ENCODE results near the gene FAM25G.
"Not testable (repeated sequence)": the region's sequence is repeated elsewhere in the genome, so short reads cannot be mapped to it uniquely, and the experiment has no call there.

The FAM25G gene

GRCh38 chr10:47491600-47491999 is at the start of gene FAM25G:
Gene FAM25G (minus strand): TSS chr10:47491700. CDS start chr10:47491674, 26 bp downstream.
- DNase-seq (ENCODE audit: low read depth); H3K4me3 ChIP-seq (ENCODE audit: low read length): not testable (repeated sequence)

DNA sequence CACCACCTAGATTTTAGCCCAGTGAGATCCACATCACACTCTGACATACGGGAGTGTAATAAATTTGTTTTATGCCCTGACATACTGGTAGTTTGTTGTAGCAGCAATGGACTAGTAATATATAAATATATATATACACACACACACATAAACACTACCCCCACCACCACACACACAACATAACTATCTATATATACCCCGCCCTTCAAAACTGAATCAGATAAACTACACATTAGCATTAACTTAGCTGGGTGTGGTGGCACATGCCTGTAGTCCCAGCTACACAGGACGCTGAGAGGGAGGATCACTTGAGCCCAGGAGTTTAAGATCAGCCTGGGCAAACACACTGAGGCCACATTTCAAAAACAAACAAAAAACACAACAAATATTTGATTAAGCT is 44.9 kb upstream of the FAM25G start:
- H3K4me3 ChIP-seq (ENCODE audit: low read length); DNase-seq (ENCODE audit: low read depth): not testable (repeated sequence)

DNA sequence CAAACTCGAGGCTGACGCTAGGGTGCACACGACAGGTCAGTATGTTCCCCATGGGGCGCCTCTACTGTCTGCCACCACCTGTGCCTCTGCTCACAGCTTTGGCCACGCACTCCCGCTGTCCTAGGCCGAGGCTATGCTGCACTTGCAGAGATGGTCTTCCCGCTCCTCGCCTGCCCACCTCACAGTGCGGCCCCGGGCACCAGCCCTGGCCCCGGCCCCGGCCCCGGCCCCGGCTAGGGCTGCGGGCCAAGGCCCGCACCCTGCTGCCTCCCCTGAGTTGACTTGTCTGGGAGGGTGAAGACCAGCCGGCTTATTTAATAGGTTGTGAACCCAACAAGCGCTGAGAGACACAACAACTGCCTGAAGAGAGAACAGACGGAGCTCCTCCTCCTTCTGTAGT is 32.0 kb upstream of the FAM25G start, which contains the start of gene AGAP9:
TSS of gene AGAP9 (minus strand) at position 164 of the 400 bp plus-strand sequence. CDS start at position 52, 112 bp downstream.
- not testable (repeated sequence) for DNase-seq (ENCODE audit: low read depth); H3K4me3 ChIP-seq (ENCODE audit: low read length)

DNA sequence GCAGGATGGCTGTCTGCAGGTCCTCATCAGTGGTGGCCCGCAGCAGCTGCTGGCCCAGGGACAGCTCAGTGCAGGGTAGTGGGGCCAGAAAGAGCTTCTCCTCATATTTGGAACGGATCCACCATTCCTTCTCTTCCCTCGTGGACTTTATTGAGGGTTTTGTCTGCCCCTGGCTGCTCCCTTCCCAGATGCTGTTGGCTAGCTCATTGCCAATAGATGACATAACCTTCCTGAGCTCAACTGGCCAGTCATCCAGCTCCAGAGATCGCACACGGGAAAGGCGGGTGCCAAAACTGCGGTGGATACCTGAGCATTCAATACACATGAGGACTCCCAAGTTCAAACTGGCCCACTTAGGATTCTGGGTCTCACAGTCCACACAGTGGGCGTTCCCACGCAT is 10.8 kb upstream of the FAM25G start:
- DNase-seq (ENCODE audit: low read depth); H3K4me3 ChIP-seq (ENCODE audit: low read length): not testable (repeated sequence)

DNA sequence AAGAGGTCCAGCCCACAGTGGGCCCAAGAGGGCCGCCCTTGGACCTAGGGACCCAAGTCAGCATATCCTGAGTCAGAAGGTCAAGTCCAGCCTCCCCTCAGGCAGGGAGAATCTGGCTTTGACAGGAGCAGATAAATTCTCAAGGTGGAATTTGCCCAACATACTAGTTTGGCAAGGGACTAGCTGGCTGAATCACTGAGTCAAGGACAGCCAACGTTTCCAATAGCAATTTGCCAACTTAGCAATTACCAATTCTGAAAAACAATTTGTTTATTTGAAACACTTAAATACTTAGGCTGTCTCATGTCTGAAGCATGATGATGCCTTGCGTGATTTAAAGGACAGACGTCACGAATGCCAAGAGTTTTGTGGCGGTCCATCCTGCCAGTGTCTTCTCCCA is 2.7 kb upstream of the FAM25G start:
- not testable (repeated sequence) for H3K4me3 ChIP-seq (ENCODE audit: low read length); DNase-seq (ENCODE audit: low read depth)

DNA sequence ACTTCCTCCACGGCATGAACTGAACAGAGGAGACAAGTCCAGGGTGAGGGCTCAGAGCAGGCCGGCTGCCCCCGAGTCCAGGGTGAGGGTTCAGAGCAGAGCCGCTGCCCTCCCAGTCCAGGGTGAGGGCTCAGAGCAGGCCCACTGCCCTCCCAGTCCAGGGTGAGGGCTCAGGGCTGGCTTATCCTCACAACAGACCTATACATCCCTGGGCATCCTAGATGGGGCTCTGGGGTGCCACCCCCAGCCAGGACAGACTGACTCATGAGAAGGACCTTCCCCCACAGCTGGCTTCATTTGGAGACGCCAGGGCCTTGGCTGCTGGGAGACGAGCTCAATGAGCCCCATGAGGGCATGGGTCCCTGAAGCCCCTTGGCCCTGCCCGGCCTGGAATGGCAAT is 1.9 kb downstream of the FAM25G start:
- DNase-seq (ENCODE audit: low read depth), result not testable (repeated sequence)

GRCh38 chr10:47485943-47486342 is 5.6 kb downstream of the FAM25G start:
- peak; percentile 24 for DNase-seq (ENCODE audit: low read depth)
- H3K4me3 ChIP-seq (ENCODE audit: low read length), result not testable (repeated sequence)

More for the DNA sequence above, 1.9 kb downstream of the FAM25G start:
- H3K4me3 ChIP-seq (ENCODE audit: low read length), result not testable (repeated sequence)

DNA sequence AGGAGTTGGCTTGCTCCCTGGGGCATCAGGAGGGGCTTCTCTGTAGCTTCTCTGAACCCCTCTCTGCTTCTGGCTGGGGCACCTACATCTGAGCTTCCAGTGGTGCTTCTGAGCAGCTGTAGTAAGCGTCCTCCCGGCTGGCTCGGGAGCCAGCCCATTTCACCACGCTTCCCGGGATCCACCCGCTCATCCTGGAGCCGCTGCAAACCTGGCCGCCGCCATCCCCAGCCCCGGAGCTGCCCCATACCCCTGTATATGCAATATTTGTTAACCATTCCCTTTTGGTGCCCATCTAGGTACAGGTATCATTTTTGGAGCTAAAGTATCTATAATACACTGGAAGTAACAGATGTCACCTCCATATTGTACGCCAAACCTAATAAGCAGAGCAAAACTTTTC is 6.7 kb downstream of the FAM25G start:
- DNase-seq (ENCODE audit: low read depth); H3K4me3 ChIP-seq (ENCODE audit: low read length): not testable (repeated sequence)

GRCh38 chr10:47483923-47484322 is 7.6 kb downstream of the FAM25G start, which contains the start of gene ANXA8:
Gene ANXA8 (minus strand): TSS chr10:47484115. CDS start chr10:47483933, 182 bp downstream.
- peak within 1 kb of the TSS; percentile 52 for H3K4me3 ChIP-seq (ENCODE audit: low read length)
- peak; percentile 93 for DNase-seq (ENCODE audit: low read depth)

- not testable (repeated sequence) for H3K4me3 ChIP-seq (ENCODE audit: low read length); DNase-seq (ENCODE audit: low read depth)
Measured at GRCh38 chr10:47482367-47482766, 9.1 kb downstream of the FAM25G start.

- peak overlapping the region; percentile 33 for H3K4me3 ChIP-seq (ENCODE audit: low read length)
- peak; percentile 61 for DNase-seq (ENCODE audit: low read depth)
Measured at GRCh38 chr10:47481768-47482181, 9.7 kb downstream of the FAM25G start.

DNA sequence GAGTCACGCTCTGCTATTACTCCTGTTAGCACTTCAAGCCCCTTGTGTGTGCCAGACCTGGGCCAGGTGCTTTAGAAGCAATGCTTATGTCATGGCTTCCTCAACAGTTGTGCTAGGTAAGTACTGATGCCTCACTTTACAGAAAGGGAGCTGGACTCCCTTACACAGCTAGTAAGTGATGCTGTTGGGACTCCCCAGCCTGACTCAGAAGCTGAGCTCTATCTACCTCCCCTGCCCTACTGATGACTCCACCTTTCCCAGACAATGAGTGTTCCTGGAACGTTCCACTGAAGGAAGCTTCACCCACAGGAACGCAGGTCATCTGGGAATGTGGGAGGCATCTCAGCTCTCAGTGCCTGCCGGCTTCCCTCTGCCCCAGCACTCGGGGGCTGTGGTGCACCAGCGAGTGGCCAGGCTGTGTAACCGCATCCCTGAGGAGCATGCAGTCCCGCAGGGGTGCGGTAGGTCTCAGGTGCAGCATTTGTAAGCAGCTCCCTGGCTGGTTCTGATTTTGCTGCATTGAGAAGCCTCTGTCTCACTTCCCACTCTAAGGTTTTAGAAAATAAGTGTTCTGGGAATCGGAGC is 10.2 kb downstream of the FAM25G start:
- H3K4me3 ChIP-seq (ENCODE audit: low read length), result peak overlapping the region; percentile 31
- DNase-seq (ENCODE audit: low read depth), result peak; percentile 75

GRCh38 chr10:47480133-47480532 is 11.4 kb downstream of the FAM25G start:
- not testable (repeated sequence) for DNase-seq (ENCODE audit: low read depth)

GRCh38 chr10:47478114-47478513 is 13.4 kb downstream of the FAM25G start:
- not testable (repeated sequence) for H3K4me3 ChIP-seq (ENCODE audit: low read length); DNase-seq (ENCODE audit: low read depth)

More at GRCh38 chr10:47480133-47480532, 11.4 kb downstream of the FAM25G start:
- not testable (repeated sequence) for H3K4me3 ChIP-seq (ENCODE audit: low read length)

DNA sequence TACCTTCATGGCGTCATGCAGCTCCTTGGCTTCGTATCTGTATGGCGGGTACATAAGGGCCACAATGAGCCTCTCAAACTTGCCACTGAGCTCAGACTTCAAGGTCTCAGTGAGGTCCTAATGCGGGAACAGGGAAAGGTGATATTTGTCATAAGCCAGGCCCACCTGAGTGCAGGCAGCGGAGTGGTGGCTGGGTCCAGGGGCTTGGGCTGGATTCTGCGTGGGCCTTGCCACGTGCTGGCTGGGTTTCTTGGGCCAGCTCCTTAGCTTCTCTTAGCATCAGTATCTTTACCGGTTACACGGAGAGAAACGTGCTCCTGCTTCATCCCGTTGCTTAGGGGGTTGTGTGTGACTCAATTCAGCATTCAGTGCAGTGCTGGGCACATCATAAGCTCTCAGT is 14.4 kb downstream of the FAM25G start:
- H3K4me3 ChIP-seq (ENCODE audit: low read length); DNase-seq (ENCODE audit: low read depth): not testable (repeated sequence)

DNA sequence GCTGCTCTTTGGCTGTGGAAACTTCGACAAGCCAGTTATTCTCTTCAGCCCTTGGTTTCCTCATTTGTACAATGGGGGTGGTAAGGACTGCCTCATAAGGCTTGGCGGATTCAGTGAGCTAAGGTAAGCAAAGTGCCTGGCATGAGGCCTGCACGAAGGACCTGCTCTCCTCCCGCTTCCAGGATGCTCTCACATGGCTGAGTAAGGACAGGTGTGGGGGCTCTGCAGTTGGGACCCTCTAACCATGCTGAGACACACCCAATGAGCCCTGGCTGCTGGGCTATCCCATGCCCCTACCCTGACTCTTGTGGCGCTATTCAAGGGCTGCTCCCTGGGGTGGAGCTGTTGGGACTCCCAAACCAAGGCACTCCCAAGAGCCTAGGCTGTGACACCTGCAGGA is 16.4 kb downstream of the FAM25G start:
- not testable (repeated sequence) for DNase-seq (ENCODE audit: low read depth); H3K4me3 ChIP-seq (ENCODE audit: low read length)

- DNase-seq (ENCODE audit: low read depth); H3K4me3 ChIP-seq (ENCODE audit: low read length): not testable (repeated sequence)
Measured at GRCh38 chr10:47473516-47473915, 18.0 kb downstream of the FAM25G start.

DNA sequence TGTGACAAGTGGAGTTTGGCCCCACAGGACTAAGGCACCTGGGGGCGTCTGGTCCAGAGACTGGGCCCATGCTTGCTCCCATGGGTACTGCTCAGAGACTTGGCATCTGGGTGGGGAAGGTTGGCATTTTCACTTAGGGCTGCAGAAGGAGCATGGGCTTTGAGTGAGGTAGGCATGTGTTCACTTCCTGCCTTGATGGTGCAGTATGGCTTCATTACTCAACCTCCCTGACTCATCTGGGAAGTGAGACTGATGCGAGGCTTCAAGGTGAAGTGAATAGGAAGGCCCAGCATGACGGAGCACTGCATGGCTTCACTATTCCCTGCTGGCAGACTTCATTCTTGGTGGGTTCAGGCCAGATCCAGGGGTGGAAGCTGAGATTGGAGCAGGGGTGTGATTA is 18.9 kb downstream of the FAM25G start:
- DNase-seq (ENCODE audit: low read depth); H3K4me3 ChIP-seq (ENCODE audit: low read length): not testable (repeated sequence)

GRCh38 chr10:47472072-47472471 is 19.4 kb downstream of the FAM25G start:
- not testable (repeated sequence) for H3K4me3 ChIP-seq (ENCODE audit: low read length); DNase-seq (ENCODE audit: low read depth)

DNA sequence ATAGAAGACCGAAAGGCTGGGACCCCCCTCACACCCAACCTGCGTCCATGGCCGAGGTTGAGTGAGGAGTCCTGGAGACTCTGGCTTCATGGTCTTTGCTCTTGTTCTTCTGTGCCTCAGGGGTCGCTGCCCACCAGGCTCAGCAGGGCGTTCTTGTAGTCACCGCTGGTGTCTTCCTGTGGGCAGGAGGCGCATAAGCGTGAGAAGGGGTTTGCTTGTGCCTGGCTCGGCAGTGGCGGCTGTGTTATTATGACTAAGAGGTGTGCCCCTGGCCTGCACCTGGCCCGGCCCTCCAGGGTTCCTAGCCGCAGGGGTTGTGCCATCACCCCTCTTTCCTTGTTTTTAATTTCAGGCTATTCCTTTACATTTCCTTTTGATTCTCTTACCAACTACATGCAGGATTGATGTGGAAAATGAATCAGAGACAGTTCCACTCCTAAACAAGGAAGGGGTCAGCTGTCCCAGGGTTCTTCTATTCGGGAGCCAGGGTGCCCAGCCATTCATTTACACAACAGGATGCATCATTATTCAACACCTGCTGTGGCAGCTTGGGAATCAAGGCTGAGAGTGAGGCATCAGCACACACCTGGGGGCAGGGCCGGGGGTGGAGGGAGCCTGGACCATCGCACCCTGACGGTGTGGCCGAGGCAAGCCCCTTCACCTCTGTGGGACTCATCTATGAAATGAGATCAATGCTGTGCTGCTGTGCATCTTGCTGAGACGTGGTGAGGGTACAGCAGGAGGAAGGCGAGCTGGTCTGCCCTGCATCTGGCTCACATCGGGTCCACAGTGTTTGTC is 22.6 kb downstream of the FAM25G start:
- not testable (repeated sequence) for DNase-seq (ENCODE audit: low read depth); H3K4me3 ChIP-seq (ENCODE audit: low read length)

All from epithelial cell of esophagus (primary cell).